Inferior parietal cortex (tissue), 1 donor: ENCODE measurements around the gene ARHGAP35.
A peak's percentile ranks its signal among the peaks of the same experiment; 100 is the strongest.
"Not testable (repeated sequence)": the region's sequence is repeated elsewhere in the genome, so short reads cannot be mapped to it uniquely, and the experiment has no call there.

Experiments used
- DNase-seq: peaks from one replicate; pipeline ENCODE4 v3.0.0-alpha.2; 2016; ENCODE audit errors: extremely low spot score

Gene ARHGAP35

DNA sequence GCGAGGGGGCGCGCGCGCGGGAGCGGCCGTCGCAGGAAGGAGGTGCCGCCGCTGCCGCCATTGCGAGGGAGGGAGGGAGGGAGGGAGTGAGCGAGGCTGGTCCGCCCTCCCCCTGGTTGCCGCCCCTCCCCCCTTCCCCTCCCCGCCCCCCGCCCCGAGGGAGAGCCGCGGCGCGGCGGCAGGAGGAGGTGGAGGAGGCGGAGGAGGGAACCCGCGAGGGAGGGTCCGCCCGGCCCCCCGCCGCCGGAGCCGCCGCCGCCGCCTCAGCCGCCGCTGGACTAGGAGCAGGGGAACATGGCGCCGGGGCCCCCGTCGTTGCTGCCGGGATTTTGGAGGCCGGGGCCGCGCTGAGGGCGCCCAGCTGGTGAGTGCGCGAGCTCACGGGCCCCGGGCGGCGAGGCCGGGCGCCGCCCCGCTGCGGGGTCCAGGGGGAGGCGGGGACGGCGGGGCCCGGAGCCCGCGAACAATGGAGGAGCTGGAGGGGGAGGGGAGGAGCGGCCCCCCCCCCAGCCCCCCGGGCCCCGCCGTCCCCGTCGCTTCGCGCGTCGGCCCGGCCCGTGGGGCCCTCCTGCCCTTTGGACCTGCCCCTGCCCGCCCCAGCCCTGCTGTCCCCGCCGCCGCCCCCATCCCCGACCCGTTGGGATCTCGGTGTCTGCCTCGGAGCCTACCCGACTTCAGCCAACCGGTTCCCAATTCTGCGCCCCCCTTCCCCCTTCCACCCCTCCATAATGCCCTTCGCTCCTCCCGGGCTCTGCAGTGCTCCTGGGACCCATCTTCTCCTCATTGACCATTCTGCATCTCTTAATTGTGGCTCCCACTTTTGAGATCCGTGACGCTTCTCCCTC lies at the start of gene ARHGAP35:
ARHGAP35 (plus strand) TSS at position 152 of the 845 bp plus-strand sequence. CDS start 57,679 bp downstream, outside the sequence.
- no peak for DNase-seq

DNA sequence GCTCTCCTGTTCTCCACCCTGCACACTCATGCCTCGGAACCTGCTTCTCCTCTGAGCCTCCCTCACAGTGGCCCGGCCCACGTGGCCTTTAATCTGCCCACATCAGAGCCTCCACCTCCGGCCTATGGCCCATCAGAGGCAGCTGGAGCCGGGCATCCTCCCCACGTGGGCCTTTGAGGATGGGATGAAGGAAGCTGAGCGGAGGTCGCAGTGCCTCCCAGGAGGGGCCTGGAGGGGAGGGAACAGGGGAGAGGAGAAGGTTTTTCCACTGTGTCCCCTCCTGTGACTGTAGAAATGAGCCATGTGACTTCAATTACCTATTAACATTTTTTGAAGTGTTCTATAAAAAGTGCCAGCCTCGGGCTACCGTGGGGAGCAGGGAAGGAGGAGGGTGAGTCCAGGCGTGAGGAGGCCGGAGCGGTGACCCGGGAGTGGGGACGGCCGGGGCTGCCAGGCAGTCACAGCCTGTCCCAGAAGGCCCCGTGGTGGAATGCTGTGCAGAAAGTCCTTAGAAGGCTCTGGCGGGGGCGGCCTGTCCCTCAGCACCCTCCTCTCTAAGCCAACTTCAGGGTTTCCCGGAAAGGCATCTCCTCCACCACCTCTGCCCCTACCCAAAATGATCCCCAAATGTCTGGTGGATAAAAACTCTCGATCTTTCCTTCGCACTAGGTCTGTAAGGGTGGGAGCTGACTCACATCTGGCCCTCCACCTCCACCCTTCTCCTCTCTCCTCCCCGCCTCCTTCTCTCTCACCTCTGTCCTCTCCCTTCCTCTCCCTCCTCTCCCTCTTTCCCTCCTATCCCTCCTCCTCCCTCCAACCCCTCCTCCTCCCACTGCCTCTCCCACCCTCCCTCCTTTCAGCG lies 47.6 kb upstream of the ARHGAP35 start:
- DNase-seq: no peak

DNA sequence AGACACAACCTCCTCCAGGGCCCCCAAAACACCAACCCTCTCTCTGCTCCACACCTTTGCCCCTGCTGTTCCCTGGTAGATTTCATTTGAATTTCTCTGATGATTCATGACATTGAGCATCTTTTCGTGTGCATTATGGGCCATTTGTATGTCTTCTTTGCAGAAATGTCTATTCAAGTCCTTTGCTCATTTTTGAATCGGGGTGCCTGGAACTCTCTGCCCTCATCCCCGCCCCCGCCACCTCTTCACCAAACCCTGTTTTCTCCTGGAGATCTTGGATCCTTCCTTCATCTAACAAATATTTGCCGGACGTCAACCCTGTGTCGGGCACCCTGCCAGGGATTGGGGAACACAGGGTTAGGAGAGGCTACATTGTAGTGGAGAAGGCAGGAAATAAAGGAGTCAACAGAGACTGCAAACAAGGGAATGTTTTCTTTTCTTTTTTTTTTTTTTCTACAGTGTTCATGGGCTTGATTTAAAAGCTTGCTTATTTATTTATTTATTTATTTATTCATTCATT lies 46.9 kb upstream of the ARHGAP35 start:
- DNase-seq: no peak

DNA sequence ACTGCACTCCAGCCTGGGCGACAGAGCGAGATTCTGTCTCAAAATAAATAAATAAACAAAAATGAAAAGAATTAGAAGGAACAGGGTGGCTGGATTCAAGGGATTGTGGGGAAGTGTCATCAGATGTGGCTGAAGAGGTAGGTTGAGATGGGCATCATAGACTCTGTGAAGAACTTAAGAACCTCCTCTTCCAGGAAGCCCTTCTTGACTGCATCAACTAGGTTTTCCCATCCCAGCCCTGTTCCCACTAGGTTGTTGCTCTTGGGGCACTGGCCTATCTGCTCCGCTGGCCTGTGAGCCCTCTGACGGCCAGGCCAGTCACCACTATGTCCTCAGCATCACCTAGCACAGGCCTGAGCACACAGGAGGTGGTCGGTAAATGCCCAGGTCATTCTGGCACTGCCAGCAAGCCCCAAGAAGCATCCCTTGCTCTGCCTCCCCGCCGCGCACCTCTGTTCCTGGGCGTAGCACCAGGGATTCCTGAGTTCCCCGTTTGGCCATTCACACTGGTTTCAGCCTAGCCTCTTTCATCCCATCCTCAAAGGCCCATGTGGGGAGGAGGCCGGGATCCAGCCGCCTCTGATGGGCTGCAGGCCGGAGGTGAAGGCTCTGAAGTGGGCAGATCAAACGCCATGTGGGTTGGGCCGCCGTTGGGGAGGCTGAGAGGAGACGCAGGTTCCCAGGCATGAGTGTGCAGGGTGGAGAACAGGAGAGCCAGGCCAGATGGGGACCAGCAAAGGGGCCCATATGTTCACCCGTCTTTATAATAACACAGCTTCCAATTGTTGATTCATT lies 44.8 kb upstream of the ARHGAP35 start:
- DNase-seq: no peak

DNA sequence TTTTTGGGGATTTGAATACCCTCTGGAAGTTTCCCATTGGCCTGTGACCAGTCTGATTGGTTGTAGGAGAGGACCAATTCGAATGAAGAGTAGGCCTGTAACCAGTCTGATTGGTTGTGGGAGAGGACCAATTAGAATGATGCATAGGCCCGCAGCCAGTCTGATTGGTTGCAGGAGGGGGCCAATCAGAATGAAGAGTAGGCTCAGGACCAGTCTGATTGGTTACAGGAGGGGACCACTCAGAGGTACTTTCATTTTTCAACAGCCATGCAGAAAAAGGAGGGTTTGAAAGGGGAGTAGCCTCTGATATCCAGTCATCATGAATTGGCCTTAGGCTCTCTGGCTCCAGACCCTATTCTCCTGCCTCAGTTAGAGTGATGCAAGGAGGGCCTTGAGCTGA lies 42.0 kb upstream of the ARHGAP35 start:
- DNase-seq: no peak

DNA sequence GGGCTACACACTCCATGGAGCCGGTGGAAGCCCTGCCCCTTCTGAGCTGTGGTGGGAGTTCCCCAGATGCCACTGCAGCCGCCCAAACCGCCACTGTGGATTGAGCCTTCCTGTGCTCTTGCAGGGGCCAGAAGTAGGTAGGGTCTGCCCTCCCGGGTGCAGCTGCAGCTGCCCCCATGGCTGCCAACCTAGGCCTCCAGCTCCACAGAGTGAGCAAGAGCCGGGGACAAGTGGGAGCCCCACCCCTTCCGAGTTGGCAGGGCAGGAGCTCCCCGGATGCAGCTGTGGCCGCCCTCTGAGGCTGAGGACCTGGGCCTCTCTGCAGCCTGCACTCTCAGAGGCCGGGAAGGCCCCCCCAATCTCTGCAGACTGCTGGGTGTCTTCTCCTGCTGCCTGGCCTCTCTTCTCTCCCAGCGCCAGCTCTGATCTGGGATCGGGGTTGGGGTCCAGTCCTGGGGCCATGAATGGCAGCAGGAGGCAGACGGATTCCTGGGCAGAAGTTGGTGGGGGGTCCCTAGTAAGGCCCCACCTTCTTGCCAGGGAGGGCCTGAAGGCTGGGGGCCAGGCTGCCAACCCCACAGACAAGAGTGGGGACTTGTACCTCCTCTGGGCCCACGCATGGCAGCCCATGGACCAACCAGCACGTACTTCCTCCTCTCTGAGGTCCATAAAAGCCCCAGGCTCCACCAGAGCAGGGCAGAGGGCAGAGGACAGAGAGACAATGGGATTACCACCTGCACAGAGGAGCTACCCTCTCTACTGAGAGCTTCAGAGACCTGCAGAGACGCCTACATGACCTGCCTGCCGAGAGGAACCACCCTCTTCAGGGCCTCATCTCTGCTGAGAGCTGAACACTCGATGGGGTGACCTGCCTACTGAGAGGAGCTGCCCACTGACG lies 39.0 kb upstream of the ARHGAP35 start:
- no peak for DNase-seq

DNA sequence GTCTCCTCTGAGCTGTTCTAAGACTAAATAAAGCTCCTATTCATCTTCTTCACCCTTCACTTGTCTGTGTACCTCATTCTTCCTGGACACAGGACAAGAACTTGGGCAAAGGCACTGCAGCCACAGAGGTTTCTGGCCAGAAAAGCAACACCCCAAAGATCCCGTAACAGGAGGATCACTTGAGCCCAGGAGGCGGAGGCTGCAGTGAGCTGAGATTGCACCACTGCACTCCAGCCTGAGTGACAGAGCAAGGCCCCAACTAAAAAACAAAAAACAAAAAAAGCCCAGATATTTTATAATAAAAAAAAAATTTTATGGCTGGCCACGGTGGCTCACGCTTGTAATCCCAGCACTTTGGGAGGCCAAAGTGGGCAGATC lies 38.4 kb upstream of the ARHGAP35 start:
- not testable (repeated sequence) for DNase-seq

DNA sequence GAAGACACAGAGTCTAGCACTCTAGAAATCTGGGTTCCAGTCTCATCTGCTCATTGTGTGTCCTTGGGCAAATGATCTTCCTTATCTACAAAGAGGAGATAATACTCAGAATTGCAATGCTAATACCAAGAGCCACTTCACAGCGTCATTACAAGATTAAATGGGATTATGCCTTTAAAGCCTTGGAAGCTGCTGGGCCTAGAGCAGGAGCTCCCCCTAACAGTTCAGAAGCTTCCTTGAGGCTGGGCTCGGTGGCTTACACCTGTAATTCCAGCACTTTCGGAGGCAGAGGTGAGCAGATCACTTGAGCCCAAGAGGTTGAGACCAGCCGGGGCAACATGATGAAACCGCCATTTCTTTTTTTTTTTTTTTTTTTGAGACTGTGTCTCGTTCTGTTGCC lies 37.7 kb upstream of the ARHGAP35 start:
- no peak for DNase-seq

DNA sequence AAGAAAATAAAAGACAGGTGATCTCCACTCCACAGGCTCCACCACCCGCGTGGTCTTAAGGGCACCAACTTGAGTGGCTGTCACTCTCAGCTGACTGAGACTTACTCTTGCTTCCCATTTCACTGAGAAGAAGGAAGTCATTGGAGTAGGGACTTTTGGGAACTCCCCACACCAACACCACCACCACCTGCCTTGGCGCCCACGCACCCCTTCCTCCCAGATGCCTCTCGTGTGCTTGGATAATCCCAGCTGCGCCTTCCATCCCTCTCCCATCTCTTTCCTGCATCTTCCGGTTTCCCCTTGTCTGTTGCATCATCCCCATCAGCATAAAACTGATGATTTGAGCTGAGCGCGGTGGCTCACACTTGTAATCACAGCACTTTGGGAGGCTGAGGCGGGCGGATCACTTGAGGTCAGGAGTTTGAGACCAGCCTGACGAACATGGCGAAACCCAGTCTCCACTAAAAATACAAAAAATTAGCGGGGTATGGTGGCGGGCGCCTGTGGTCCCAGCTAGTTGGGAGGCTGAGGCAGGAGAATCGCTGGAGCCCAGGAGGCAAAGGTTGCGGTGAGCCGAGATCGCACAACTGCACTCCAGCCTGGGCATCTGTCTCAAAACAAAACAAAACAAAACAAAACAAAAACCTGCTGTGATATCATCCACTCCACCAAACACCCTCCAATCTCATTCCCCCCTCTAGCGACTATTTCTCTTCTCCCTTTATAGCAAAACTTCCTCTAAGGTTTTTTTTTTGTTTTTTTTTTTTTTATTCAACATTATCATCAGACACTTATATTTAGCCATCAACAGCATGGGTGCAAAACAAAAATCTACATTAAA lies 35.7 kb upstream of the ARHGAP35 start:
- no peak for DNase-seq

DNA sequence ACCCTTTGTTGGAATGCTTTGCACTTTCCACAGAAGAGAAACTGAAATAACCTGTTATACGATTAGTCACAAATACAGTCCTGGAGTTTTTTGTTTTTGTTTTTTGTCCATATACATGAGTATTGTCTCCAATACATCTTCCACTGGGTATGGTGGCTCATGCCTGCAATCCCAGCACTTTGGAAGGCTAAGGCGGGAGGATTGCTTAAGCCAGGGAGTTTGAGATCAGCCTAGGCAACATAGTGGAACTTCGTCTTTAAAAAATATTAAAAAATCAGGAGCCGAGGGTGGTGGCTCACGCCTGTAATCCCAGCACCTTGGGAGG lies 35.1 kb upstream of the ARHGAP35 start:
- no peak for DNase-seq

DNA sequence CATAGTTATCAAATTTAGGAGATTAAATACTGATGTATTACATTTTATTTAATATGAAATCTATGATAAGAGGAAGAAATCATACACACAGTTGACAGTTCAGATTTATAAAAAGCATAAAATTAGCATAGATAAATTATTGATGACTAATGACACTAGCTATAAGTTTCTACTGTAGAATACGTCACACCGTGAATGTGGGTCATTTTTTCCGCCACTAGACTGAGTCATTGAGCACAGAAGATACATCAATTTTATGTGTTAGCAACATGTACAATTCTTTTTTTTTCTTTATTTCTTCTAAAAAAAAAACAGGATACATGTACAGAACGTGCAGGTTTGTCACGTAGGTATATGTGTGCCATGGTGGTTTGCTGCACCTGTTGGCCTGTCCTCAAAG lies 32.3 kb upstream of the ARHGAP35 start:
- no peak for DNase-seq

DNA sequence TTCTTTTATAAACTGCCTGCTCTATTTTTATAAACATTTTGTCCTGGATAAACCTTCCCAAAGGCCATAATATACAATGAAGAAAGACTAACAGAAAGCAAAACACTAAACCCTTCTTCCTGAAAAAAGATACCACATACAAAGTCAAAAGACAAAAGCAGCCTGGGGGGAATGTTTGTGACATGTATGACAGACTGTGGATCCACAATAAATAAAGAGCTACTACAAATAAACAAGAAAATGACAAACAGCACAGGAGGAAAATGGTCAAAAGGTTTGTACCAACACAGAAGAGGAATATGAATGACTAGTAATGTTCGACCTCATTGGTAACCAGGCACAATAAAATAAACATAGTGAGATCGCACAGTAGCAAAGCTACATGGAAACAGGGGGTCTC lies 29.9 kb upstream of the ARHGAP35 start:
- DNase-seq: no peak

DNA sequence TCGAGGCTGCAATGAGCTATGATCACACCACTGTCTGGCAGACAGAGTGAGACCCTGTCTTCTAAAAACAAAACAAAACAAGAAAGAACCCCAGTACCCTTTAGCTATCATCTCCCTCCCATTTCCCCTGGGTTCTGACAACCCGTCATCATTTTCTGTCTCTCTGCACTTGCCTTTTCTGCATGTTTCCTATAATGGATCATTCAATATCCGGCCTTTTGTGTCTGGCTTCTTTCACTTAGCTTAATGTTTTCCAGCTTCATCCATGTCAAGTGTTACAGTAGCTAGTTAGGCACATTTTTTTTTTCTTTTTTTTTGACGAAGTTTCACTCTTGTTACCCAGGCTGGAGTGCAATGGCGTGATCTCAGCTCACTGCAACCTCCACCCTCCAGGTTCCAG lies 26.7 kb upstream of the ARHGAP35 start:
- no peak for DNase-seq

DNA sequence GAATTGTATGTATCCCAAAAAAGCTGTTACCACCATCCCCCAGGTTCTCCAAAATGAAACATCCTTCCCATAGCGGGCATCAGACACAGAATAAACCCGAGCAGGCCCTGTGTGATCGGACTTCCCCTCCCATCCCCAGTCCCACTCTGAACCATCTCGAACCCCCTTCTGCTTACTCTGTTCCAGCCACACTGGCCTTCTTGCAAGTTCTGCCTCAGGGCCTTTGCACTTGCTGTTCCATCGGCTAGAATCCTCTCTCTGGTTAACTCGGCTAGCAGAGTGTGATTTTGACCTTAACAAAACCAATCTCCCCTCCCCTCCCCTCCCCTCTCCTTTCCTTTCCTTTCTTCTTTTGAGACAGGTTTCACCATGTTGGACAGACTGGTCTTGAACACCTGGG lies 25.8 kb upstream of the ARHGAP35 start:
- no peak for DNase-seq

DNA sequence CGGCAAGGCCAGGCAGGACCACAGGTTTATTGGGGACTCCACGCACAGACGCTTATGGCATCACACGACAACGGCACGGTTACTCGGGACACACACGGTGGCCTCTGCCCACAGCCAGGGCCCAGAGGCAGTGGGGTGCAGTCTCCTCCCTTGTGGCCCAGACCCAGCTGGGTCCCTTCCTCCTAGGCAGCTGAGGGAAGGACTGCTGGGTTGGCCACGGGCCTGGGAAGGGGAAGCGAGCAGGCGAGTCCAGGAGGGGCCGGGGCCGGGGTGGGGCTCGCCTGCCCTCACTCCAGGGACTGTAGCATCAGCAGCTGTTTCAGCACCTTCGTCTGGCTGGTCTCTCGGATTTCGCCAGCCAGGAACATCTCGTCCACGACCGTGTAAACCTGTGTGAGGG lies 22.6 kb upstream of the ARHGAP35 start:
- DNase-seq: no peak

DNA sequence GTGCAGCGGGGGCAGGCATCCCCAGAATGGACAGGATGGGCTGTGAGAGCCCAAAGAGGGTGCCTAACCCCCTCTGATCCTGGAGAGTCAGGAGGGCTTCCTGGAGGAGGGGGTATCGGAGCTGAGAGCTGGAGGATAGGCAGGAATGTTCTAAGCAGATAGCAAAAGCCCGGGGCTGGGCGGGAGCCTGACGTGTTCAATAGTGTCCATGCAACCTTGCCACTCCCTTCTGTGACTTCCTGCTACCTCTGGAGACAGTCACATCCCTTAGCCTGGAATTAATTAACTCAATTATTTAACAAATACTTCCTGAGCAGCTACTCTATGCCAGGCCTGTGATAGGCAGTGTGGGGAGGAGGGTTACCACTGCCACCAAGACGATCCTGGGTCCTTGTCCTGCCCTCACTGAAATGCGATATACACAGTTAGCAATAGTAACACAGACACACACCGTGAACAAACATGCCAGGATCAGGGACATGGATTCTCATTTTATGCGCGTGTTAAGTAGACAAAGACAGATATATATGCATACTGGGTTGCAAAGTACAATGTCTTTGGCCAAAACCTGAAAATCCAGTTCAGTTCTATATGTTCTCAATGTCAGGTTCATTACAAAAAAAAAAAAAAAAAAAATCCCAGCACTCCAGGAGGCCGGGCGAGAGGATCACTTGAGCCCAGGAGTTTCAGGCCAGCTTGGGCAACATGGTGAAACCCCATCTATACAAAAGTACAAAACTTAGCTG lies 20.9 kb upstream of the ARHGAP35 start:
- no peak for DNase-seq

DNA sequence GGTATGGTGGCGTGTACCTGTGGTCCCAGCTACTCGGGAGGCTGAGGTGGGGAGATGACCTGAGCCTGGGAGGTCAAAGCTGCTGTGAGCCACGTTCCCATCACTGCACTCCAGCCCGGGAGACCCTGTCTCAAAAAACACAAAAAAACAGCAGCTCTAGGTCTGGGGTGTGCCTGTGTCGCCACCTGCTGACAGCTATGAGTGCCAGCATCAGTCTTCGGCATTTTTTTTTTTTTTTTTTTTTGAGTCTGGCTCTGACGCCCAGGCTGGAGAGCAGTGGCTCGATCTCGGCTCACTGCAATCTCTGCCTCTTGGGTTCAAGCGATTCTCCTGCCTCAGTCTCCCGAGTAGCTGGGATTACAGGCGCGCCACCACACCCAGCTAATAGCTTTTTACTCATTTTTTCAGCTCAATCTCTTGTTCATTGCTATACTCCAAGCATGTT lies 20.3 kb upstream of the ARHGAP35 start:
- peak; percentile 63 for DNase-seq

DNA sequence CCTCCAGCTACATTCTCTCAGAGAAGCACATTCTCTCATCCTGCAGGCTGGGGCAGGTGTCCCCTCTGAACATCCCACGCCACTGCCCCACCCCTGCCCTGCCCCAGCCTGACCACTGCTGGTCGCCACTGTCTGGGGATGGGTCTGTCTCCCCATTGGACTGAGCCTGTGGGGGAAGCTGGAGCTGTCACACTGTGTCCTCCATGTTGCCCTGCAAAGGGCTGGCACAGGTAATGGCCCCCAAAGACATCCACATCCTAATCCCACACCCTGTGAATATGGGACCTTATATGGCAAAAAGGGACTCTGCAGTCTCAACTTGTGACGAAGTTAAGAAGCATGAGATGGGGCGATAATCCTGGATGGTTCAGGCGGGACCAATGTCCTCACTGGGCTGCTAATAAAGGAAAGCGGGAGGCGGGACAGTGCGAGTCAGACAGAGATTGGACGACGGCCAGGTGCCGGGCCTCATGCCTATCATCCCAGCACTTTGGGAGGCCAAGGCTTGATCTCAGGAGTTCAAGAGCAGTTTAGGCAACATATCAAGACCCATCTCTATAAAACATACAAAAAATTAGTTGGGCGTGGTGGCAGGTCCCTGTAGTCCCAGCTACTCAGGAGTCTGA lies 19.2 kb upstream of the ARHGAP35 start:
- DNase-seq: no peak

DNA sequence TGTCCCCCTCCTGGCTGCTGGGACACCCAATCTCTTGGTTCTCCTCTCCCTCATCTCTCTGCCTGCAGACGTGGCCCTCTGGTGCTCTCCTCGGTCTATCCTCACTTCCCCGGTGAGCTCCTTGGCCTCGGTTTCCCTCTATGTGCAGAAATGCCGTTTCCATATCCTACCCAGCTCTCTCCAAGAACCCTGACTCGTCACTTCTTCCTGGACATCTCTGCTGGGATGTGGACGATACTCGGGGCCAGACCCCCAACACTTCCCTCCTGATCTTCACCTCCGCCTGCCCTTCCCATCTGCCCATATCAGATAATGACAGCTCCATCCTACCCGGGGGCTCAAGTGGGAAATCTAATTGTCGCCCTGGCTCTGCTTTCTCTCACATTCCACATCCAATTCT lies 18.0 kb upstream of the ARHGAP35 start:
- DNase-seq: no peak
